ENCODE measurements around the gene UBTD2. TPM values are rescaled to one million over a fixed set of nuclear protein-coding genes. Genes with fewer than 3 reads are reported as not detected.

UBTD2 gene
- polyA plus RNA-seq, 1 donor (not counting 4 experiments of a cell fraction or from before 2014, with no cell fraction given): 16.2 TPM

DNA sequence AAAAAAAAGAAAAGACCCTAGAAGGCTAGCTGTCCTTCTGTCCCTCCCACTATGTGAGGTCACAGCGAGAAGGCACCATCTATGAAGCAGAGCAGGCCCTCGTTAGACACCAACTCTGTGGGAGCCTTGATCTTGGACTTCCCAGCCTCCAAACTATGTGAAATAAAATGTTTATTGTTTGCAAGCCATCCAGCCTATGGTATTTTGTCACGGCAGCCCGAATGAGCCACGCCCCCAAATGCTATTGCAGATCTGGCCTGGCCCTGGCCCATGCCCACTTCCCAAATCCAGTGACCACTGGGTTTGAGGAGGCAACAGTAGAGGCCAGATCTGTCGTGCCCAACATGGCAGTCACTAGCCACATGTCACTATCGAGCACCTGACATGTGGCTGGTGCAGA lies 106.4 kb downstream of the UBTD2 start:
- TF ChIP-seq, protein P1, sequence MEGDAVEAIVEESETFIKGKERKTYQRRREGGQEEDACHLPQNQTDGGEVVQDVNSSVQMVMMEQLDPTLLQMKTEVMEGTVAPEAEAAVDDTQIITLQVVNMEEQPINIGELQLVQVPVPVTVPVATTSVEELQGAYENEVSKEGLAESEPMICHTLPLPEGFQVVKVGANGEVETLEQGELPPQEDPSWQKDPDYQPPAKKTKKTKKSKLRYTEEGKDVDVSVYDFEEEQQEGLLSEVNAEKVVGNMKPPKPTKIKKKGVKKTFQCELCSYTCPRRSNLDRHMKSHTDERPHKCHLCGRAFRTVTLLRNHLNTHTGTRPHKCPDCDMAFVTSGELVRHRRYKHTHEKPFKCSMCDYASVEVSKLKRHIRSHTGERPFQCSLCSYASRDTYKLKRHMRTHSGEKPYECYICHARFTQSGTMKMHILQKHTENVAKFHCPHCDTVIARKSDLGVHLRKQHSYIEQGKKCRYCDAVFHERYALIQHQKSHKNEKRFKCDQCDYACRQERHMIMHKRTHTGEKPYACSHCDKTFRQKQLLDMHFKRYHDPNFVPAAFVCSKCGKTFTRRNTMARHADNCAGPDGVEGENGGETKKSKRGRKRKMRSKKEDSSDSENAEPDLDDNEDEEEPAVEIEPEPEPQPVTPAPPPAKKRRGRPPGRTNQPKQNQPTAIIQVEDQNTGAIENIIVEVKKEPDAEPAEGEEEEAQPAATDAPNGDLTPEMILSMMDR (optimal IDR thresholded peaks at IDR 0.05 in 1 of 3, IDR thresholded peaks at IDR 0.05 in 1 of 3, conservative IDR thresholded peaks at IDR 0.05 in 1 of 3; ENCODE audit: extremely low read depth in 1 of 3, insufficient read depth in 2 of 3, low read length in 3 of 3): no peak
- TF ChIP-seq EZH2 (IDR thresholded peaks at IDR 0.05; ENCODE audit: low read length): no peak
- dilution Hi-C loops (cut with MboI; ENCODE audit: extremely low pct_ligation_motif_present, low sequenced_read_pairs): no loop called here
- Histone ChIP-seq H3K4me2 (ENCODE audit: control insufficient read depth, extremely low read depth, insufficient read depth, low read depth, low read length) (no peak overlapping the region), H3K36me3 (ENCODE audit: control insufficient read depth in 2 of 2, extremely low read depth in 1 of 2, insufficient read depth in 2 of 2, low read length in 2 of 2) (peaks cover 3 to 12% of the 10 kb centered on the region in 2 experiments), H3K4me3 (ENCODE audit: control insufficient read depth in 2 of 3, extremely low read depth in 1 of 3, insufficient read depth in 2 of 3, low read depth in 1 of 3, low read length in 3 of 3) (no peak overlapping the region), H3K27me3 (ENCODE audit: control insufficient read depth, extremely low read depth, insufficient read depth, low read length) (no peaks in the 10 kb centered on the region), H3K4me1 (ENCODE audit: control insufficient read depth, extremely low read depth, insufficient read depth, low read length) (peaks cover 44% of the 10 kb centered on the region), H3K9ac (ENCODE audit: control insufficient read depth, extremely low read depth, insufficient read depth, low read length) (no peak overlapping the region), H4K20me1 (ENCODE audit: control insufficient read depth, extremely low read depth, insufficient read depth, low read length) (peaks cover 22% of the 10 kb centered on the region), H3K9me3 (ENCODE audit: control insufficient read depth, low read depth, low read length) (no peaks in the 10 kb centered on the region), H3K9me1 (ENCODE audit: control insufficient read depth, extremely low read depth, insufficient read depth, low read length) (peaks cover 5% of the 10 kb centered on the region), H3K79me2 (ENCODE audit: control insufficient read depth, insufficient read depth, low read length) (peaks cover 72% of the 10 kb centered on the region), H3K27ac (ENCODE audit: control insufficient read depth, insufficient read depth, low read length) (no peak overlapping the region), H2AFZ (ENCODE audit: control insufficient read depth, low read length) (no peak overlapping the region)
- FAIRE-seq (no peak), DNase-seq (ENCODE audit: low read depth, low spot score) (no peak)

DNA sequence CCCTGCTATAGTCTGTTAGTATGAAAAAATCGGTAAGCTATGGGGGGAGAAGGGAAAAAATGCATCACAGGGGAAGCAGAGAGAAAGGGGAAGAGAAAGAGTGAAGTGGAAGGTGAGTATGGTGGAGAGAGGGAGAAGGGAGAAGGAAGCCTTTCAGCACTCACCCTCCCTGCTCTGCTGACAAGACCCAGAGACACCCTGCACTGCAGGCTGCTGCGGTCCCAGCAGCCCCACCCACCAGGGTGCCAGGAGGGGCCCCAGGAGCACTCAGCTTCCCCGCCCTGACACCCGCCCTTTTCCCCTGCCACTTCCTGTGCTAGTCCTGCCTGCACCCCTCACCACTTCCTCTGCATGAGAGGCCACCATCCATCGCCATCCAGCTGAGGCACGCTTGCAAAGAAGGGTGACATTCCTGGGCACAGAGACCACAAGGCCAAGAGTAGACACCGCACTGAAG lies 108.3 kb downstream of the UBTD2 start:
- peaks cover 67% of the 10 kb centered on the region for H3K79me2 ChIP-seq (ENCODE audit: control insufficient read depth, insufficient read depth, low read length)
- H3K27ac ChIP-seq (ENCODE audit: control insufficient read depth, insufficient read depth, low read length): no peak overlapping the region
- peaks cover 29% of the 10 kb centered on the region for H4K20me1 ChIP-seq (ENCODE audit: control insufficient read depth, extremely low read depth, insufficient read depth, low read length)
- peaks cover 45% of the 10 kb centered on the region for H3K4me1 ChIP-seq (ENCODE audit: control insufficient read depth, extremely low read depth, insufficient read depth, low read length)
- H2AFZ ChIP-seq (ENCODE audit: control insufficient read depth, low read length): no peak overlapping the region
- H3K36me3 ChIP-seq (ENCODE audit: control insufficient read depth in 2 of 2, extremely low read depth in 1 of 2, insufficient read depth in 2 of 2, low read length in 2 of 2): peaks cover 3 to 12% of the 10 kb centered on the region in 2 experiments
- H3K9me1 ChIP-seq (ENCODE audit: control insufficient read depth, extremely low read depth, insufficient read depth, low read length): peaks cover 6% of the 10 kb centered on the region
- H3K27me3 ChIP-seq (ENCODE audit: control insufficient read depth, extremely low read depth, insufficient read depth, low read length): no peaks in the 10 kb centered on the region
- no peaks in the 10 kb centered on the region for H3K9me3 ChIP-seq (ENCODE audit: control insufficient read depth, low read depth, low read length)
- H3K9ac ChIP-seq (ENCODE audit: control insufficient read depth, extremely low read depth, insufficient read depth, low read length): no peak overlapping the region
- dilution Hi-C loops (cut with MboI; ENCODE audit: extremely low pct_ligation_motif_present, low sequenced_read_pairs): no loop called here
- H3K4me3 ChIP-seq (ENCODE audit: control insufficient read depth in 2 of 3, extremely low read depth in 1 of 3, insufficient read depth in 2 of 3, low read depth in 1 of 3, low read length in 3 of 3): no peak overlapping the region
- no peak overlapping the region for H3K4me2 ChIP-seq (ENCODE audit: control insufficient read depth, extremely low read depth, insufficient read depth, low read depth, low read length)
- no peak for DNase-seq (ENCODE audit: low read depth, low spot score)
- no peak for TF ChIP-seq EZH2 (IDR thresholded peaks at IDR 0.05; ENCODE audit: low read length)
- TF ChIP-seq, protein P1 (optimal IDR thresholded peaks at IDR 0.05 in 1 of 3, IDR thresholded peaks at IDR 0.05 in 1 of 3, conservative IDR thresholded peaks at IDR 0.05 in 1 of 3; ENCODE audit: extremely low read depth in 1 of 3, insufficient read depth in 2 of 3, low read length in 3 of 3): no peak
- FAIRE-seq: no peak

Data from keratinocyte (primary cell).